Heart right ventricle (tissue), 16 donors: Measurements from ENCODE around the gene MLC1. TPM values are rescaled to one million over a fixed set of nuclear protein-coding genes. Genes with fewer than 3 reads are reported as not detected.

ENCODE experiments used
- ATAC-seq, 8 donors: fragments of 200-7000 bp; cut with Tn5 transposase; one replicate each; pipeline ENCODE4 v1.9.1; 2020; ENCODE audit warnings: mild to moderate bottlenecking in 8 of 8, moderate library complexity in 8 of 8, moderate number of reproducible peaks in 1 of 8
- DNase-seq, 2 donors: peaks; one replicate each; pipeline ENCODE4 v3.0.0-alpha.2; 2020
- H3K27ac ChIP-seq, 10 donors: fragments of 200-600 bp; sonication (generic) in 2 of 10; one replicate each; pipeline versions ENCODE4 v1.5.0 to v1.8.0; 2020 to 2022; ENCODE audit warnings: mild to moderate bottlenecking in 3 of 10
- H3K27me3 ChIP-seq, 7 donors: fragments of 200-600 bp; one replicate each; pipeline ENCODE4 v1.8.0; 2021 to 2022; ENCODE audit warnings: mild to moderate bottlenecking in 2 of 7
- H3K36me3 ChIP-seq, 9 donors: fragments of 200-600 bp; sonication (generic) in 1 of 9; one replicate each; pipeline versions ENCODE4 v1.5.0 to v1.8.0; 2020 to 2022; ENCODE audit warnings: mild to moderate bottlenecking in 2 of 9
- H3K4me1 ChIP-seq, 9 donors: fragments of 200-600 bp; sonication (generic) in 1 of 9; one replicate each; pipeline versions ENCODE4 v1.5.0 to v1.8.0; 2020 to 2022; ENCODE audit warnings: mild to moderate bottlenecking in 4 of 9
- H3K4me3 ChIP-seq, 10 donors: fragments of 200-600 bp; sonication (generic) in 2 of 10; one replicate each; pipeline versions ENCODE4 v1.5.0 to v1.8.0; 2020 to 2022; ENCODE audit warnings: mild to moderate bottlenecking in 7 of 10, moderate library complexity in 2 of 10
- H3K9me3 ChIP-seq, 11 donors: fragments of 200-600 bp in 10 of 11; sonication (generic) in 2 of 11; one replicate each; pipeline versions ENCODE4 v1.5.0 to v1.8.0; 2013 to 2022; ENCODE audit warnings: mild to moderate bottlenecking in 2 of 11, control low read depth in 1 of 11, moderate library complexity in 1 of 11
- CTCF ChIP-seq, 9 donors: fragments of 200-600 bp; sonication (generic) in 2 of 9; IDR thresholded peaks; one replicate each; pipeline versions ENCODE4 v1.5.0 to v1.8.0; 2021 to 2022; ENCODE audit warnings: antibody characterized with exemption in 9 of 9, mild to moderate bottlenecking in 5 of 9, moderate library complexity in 1 of 9
- WGBS, 2 donors: extraction: QIAGEN DNeasy Blood & Tissue Kit; methylation state at CpG; one replicate each; pipeline ENCODE4 v1.1.7; 2013; ENCODE audit warnings: inconsistent platforms in 1 of 2; 5-methylcytosine and 5-hydroxymethylcytosine counted together
- intact Hi-C, 10 donors: fragments of 100-400 bp; cut with DNase I; formaldehyde crosslinking; loops; one replicate each; pipeline versions ENCODE4 v1.11.1 to v1.14.2; 2022
- polyA plus RNA-seq, 2 donors: library from polyadenylated mRNA; stranded (reverse); fragments of 200-250 nt; gene quantifications; one replicate each; pipeline ENCODE4 v1.2.3, GENCODE V29; 2013
- total RNA-seq, 10 donors: library from RNA; stranded (reverse); fragmentation: NEBNext Ultra II Directional in 3 of 10; extraction: Animal tissue kit (Norgen Biotek cat#: 25700) in 3 of 10; gene quantifications; one replicate each; pipeline versions ENCODE4 v1.2.1 to v1.2.4, GENCODE V29; 2021 to 2023
- donor health status: Arrhythmogenic right ventricular cardiomyopathy.
- donor health status: ischemic (EF 13 %, LVEDD 7.1; RV severe dilation, severe dysfunction).
- donor health status: healthy with polysubstance abuse.
- donor health status: DM: no; HTN: yes; CAD: no.
- donor health status: DM: no; HTN: no; CAD: no.
- donor health status: ischemic (EF 25% LVEDD 6.9; RV normal size, moderate dysfunction).
- donor health status: ischemic (EF 25% LVEDD 5.7; RV mildly dilated, moderate dysfunction).
- donor health status: healthy.
- donor health status: DM: yes; HTN: yes; CAD: no.
- donor health status: Ischemic cardiomyopathy.
- donor health status: ischemic (EF 35%, LVEDD 5.7; RV mildly dilated, moderate dysfunction).
- donor health status: nonischemic (EF 11% LVEDD 7.7; RV severe dilation, severe dysfunction).
- donor health status: DM: yes; HTN: yes; CAD: no.
- donor health status: PGD.
- donor health status: ischemic (EF 29% LVEDD 5.4; RV normal size, mild dysfunction).
- donor health status: nonischemic (EF 23%, LVEDD 6.1; RV moderate dilation, normal function).

MLC1 gene
- total and polyA plus RNA-seq, 12 donors: 0.03 to 1.6 (median 0.22) TPM; not detected in 4

- 87 to 93% methylated on average over 6 of the region's 6 CpGs for WGBS, 2 donors
- Histone ChIP-seq H3K27ac (peak overlapping the region in 1 of 10 donors; percentile 56), H3K4me3 (no peak overlapping the region), H3K36me3 (no peaks in the 10 kb centered on the region), H3K4me1 (peaks cover 0 to 10% (median 6%) of the 10 kb centered on the region in 9 donors), H3K9me3 (no peaks in the 10 kb centered on the region), H3K27me3 (peaks cover 16 to 60% (median 54%) of the 10 kb centered on the region in 7 donors)
- no peak for TF ChIP-seq CTCF (IDR thresholded peaks at IDR 0.05)
- intact Hi-C loops: no loop called here
- ATAC-seq: no peak
- no peak for DNase-seq
Measured at GRCh38 chr22:50017701-50018224, 67.5 kb downstream of the MLC1 start.

GRCh38 chr22:50016988-50017700 is 68.1 kb downstream of the MLC1 start:
- peak in 1 of 8 donors; percentile 36 for ATAC-seq
- Histone ChIP-seq H3K36me3 (no peaks in the 10 kb centered on the region), H3K4me1 (peaks cover 0 to 10% (median 6%) of the 10 kb centered on the region in 9 donors), H3K4me3 (no peak overlapping the region), H3K27me3 (peaks cover 19 to 66% (median 59%) of the 10 kb centered on the region in 7 donors), H3K27ac (peak overlapping the region in 1 of 10 donors; percentile 56), H3K9me3 (no peaks in the 10 kb centered on the region)
- intact Hi-C loops: no loop called here
- 77 to 81% methylated on average over 21 of the region's 21 CpGs for WGBS, 2 donors
- TF ChIP-seq CTCF (IDR thresholded peaks at IDR 0.05): no peak
- no peak for DNase-seq

GRCh38 chr22:50016308-50016987 is 68.8 kb downstream of the MLC1 start:
- Histone ChIP-seq H3K9me3 (no peaks in the 10 kb centered on the region), H3K4me3 (no peak overlapping the region), H3K36me3 (no peaks in the 10 kb centered on the region), H3K27ac (peak overlapping the region in 1 of 10 donors; percentile 56), H3K27me3 (peaks cover 25 to 73% (median 66%) of the 10 kb centered on the region in 7 donors), H3K4me1 (peaks cover 0 to 10% (median 6%) of the 10 kb centered on the region in 9 donors)
- 88% methylated on average over 20 of the region's 20 CpGs for WGBS, 2 donors
- no peak for TF ChIP-seq CTCF (IDR thresholded peaks at IDR 0.05)
- intact Hi-C loops: no loop called here
- DNase-seq (no peak), ATAC-seq (no peak)

- H3K4me1 ChIP-seq: peaks cover 0 to 10% (median 6%) of the 10 kb centered on the region in 9 donors
- H3K27ac ChIP-seq: peak overlapping the region in 1 of 10 donors; percentile 56
- intact Hi-C loops: no loop called here
- H3K27me3 ChIP-seq: peaks cover 27 to 80% (median 73%) of the 10 kb centered on the region in 7 donors
- TF ChIP-seq CTCF (IDR thresholded peaks at IDR 0.05): no peak
- ATAC-seq (no peak), DNase-seq (no peak)
- no peak overlapping the region for H3K4me3 ChIP-seq
- no peaks in the 10 kb centered on the region for H3K9me3 ChIP-seq
- no peaks in the 10 kb centered on the region for H3K36me3 ChIP-seq
- WGBS, 2 donors: 34% methylated on average over 26 to 30 of the region's 30 CpGs
Measured at GRCh38 chr22:50015451-50016307, 69.5 kb downstream of the MLC1 start.
